Thyroid gland (tissue), 4 donors: ENCODE results near the gene GHITM. TPM values are rescaled to one million over a fixed set of nuclear protein-coding genes. Genes with fewer than 3 reads are reported as not detected.

Source experiments
- DNase-seq, 2 donors: peaks; one replicate each; pipeline ENCODE4 v3.0.0-alpha.2; 2019
- H3K27ac ChIP-seq, 3 donors: fragments of 200-600 bp; sonication (generic); 1 replicate in 2 of 3; 2 replicates in 1 of 3; pipeline ENCODE4 v1.5.1; 2016 to 2019; ENCODE audit warnings: mild to moderate bottlenecking in 1 of 3, moderate library complexity in 1 of 3
- H3K27me3 ChIP-seq: fragments of 200-600 bp; sonication (generic); one replicate; pipeline ENCODE4 v1.5.1; 2019
- H3K36me3 ChIP-seq, 2 donors: fragments of 200-600 bp; sonication (generic); one replicate each; pipeline ENCODE4 v1.5.1; 2016 to 2019
- H3K4me1 ChIP-seq, 2 donors: fragments of 200-600 bp; sonication (generic); one replicate each; pipeline ENCODE4 v1.5.1; 2017 to 2019
- H3K4me3 ChIP-seq, 3 donors: fragments of 200-600 bp; sonication (generic); replicated peaks in 1 of 3; 1 replicate in 2 of 3; 2 replicates in 1 of 3; pipeline ENCODE4 v1.5.1; 2016; ENCODE audit warnings: mild to moderate bottlenecking in 1 of 3
- H3K9me3 ChIP-seq: fragments of 200-600 bp; sonication (generic); one replicate; pipeline ENCODE4 v1.5.1; 2017
- POLR2A ChIP-seq, 2 donors: fragments of 450-650 bp; IDR thresholded peaks; one replicate each; pipeline ENCODE4 v1.6.1; 2017; ENCODE audit warnings: antibody characterized with exemption in 2 of 2, mild to moderate bottlenecking in 2 of 2, moderate library complexity in 1 of 2
- WGBS, 2 donors: methylation state at CpG; one replicate each; pipeline ENCODE4 v1.1.5; 2017; 5-methylcytosine and 5-hydroxymethylcytosine counted together
- intact Hi-C: fragments of 100-400 bp; cut with DNase I; formaldehyde crosslinking; loops from one replicate; pipeline ENCODE4 v1.15.1; 2023
- total RNA-seq, 4 donors: library from RNA; depleted of rRNA; stranded (reverse); fragments of >200 nt; gene quantifications; one replicate each; pipeline ENCODE4 v1.2.3, GENCODE V29; 2016
- TF ChIP-seq, protein P1 (sequence below), 6 experiments: fragments of 200-600 bp in 3 of 6; fragments of 450-650 bp in 3 of 6; sonication (generic) in 3 of 6; IDR thresholded peaks; one replicate each; pipeline ENCODE4 v1.5.1; 2016 to 2019; ENCODE audit warnings: antibody characterized with exemption in 6 of 6, mild to moderate bottlenecking in 2 of 6, inconsistent platforms in 1 of 6, moderate library complexity in 1 of 6

GHITM gene, protein sequence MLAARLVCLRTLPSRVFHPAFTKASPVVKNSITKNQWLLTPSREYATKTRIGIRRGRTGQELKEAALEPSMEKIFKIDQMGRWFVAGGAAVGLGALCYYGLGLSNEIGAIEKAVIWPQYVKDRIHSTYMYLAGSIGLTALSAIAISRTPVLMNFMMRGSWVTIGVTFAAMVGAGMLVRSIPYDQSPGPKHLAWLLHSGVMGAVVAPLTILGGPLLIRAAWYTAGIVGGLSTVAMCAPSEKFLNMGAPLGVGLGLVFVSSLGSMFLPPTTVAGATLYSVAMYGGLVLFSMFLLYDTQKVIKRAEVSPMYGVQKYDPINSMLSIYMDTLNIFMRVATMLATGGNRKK
- total RNA-seq: 100 to 1,000 TPM; 165 to 251 (median 202) TPM

DNA sequence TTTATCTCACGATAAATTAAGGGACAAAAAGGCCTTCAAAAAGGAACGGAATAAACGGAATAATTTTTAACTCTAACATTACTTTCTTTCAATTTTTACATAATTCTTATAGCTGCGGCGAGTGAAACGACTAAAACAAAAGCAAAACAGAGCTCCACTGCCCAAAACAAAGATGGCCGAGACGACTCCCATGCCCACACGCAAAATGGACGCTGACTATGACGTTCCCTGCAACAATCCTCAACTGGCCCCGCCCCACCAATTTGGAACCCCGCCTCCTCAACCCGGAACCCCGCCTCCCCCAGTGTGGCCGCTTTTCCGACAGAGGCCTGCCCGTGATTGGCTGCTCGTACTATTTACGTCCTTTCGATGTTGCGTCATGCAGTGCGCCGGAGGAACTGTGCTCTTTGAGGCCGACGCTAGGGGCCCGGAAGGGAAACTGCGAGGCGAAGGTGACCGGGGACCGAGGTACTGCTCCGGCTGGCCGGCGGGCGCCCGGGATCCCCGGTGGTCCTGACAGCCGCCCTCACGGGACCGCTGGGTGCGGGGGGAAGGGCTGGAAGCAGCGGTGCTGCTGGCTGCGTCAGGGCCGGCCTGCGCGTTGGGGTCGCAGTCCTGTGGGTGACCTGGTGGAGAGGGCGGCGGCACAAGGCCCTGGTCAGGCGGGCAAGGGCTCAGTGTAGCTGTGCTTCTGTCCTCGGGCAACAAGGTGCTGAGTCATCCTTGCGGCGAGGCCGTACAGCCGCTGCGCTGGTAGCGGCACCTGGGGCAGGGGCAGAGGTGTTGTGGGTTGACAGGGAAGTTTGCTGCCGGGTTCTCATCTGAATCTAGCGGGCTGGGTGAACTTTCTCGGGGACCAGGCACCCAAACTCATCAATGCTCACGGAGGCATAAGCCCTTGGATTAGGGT, at the start of gene GHITM:
Gene GHITM (plus strand): TSS at position 384 of the 910 bp plus-strand sequence. CDS start 1,992 bp downstream, outside the sequence.
- intact Hi-C loops: no loop called here

DNA sequence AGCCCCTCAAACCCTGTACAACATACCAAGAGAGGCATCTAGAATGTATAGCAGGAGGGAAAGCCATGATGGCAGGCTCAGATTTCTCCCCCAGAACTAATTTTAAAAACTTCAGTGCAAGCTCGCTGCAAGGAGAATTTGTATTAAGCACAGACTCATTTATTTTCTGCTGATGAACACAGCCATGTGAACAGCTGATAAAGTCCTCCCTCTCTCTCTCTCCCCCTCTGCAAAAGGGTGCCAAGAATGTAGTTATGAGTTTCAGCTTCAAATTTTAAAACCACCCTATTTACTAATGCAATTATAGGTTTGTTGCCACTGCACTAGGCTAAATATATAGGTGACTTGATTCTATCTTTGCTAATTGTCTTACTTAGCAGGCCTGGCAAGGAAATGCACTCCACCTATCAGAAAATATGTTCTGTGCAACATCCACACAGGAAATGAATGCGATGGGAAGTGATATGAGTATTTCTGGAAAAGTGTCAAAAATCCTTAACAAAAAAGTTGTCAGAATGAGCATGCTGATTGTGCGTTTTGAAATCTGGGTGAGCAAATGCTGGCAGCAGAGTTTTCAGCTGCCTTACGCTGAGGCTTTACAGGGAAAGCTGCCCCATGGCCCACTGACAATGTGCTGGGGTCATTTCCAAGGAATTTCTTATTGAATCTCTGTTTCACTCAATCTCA, 43.4 kb upstream of the GHITM start:
- Histone ChIP-seq H3K9me3 (no peaks in the 10 kb centered on the region), H3K27ac (no peak overlapping the region), H3K4me1 (no peaks in the 10 kb centered on the region), H3K36me3 (no peaks in the 10 kb centered on the region), H3K27me3 (no peaks in the 10 kb centered on the region), H3K4me3 (no peak overlapping the region)
- 56 to 71% methylated on average over 4 of the region's 4 CpGs for WGBS, 2 donors
- no peak for DNase-seq
- TF ChIP-seq, protein P1, sequence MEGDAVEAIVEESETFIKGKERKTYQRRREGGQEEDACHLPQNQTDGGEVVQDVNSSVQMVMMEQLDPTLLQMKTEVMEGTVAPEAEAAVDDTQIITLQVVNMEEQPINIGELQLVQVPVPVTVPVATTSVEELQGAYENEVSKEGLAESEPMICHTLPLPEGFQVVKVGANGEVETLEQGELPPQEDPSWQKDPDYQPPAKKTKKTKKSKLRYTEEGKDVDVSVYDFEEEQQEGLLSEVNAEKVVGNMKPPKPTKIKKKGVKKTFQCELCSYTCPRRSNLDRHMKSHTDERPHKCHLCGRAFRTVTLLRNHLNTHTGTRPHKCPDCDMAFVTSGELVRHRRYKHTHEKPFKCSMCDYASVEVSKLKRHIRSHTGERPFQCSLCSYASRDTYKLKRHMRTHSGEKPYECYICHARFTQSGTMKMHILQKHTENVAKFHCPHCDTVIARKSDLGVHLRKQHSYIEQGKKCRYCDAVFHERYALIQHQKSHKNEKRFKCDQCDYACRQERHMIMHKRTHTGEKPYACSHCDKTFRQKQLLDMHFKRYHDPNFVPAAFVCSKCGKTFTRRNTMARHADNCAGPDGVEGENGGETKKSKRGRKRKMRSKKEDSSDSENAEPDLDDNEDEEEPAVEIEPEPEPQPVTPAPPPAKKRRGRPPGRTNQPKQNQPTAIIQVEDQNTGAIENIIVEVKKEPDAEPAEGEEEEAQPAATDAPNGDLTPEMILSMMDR (IDR thresholded peaks at IDR 0.05): no peak
- no peak for TF ChIP-seq POLR2A (IDR thresholded peaks at IDR 0.05)
- intact Hi-C loops: no loop called here

More for the DNA sequence above, at the start of gene GHITM:
- TF ChIP-seq, protein P1 (IDR thresholded peaks at IDR 0.05): peak in 4 of 6 experiments; percentile 41 to 55 (median 50)
- peak; percentile 30 to 83 for TF ChIP-seq POLR2A (IDR thresholded peaks at IDR 0.05)
- Histone ChIP-seq H3K36me3 (peaks cover 21 to 22% of the 10 kb centered on the region in 2 donors), H3K27ac (peak within 1 kb of the TSS; percentile 74 to 93 (median 91)), H3K27me3 (no peaks in the 10 kb centered on the region), H3K9me3 (no peaks in the 10 kb centered on the region), H3K4me1 (peaks cover 13 to 17% of the 10 kb centered on the region in 2 donors), H3K4me3 (peak within 1 kb of the TSS; percentile 53 to 96 (median 91))
- 0% methylated on average over 24 to 39 of the region's 61 CpGs for WGBS, 2 donors
- DNase-seq: peak; percentile 98 to 99

DNA sequence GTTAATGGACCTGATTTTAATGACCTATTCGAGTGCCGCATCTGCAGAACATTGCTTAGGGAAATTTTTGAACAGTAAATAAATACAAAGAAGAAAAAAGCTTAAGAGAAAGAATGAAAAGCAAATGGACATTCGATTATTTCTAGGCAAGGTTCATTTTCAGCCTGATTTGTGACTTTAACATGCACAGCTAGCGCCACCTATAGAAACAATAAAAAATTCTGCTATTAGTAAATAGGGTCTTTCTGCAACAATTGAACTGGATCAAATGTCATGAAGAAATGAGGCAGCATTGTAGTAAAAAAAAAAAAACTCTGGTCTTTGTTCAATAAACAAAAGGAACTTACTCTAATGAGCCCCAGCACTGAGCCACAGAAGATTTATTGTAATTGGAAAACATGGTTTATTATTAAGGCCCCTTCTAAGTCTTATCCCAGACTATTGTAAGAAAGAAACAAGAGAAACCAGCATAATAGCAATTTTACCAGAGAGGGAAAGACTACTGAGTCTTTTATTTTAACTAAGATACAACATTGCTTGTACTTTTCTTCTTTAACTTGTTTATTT, 41.4 kb upstream of the GHITM start:
- TF ChIP-seq, protein P1 (IDR thresholded peaks at IDR 0.05): peak in 5 of 6 experiments; percentile 17 to 59 (median 54)
- no peak for TF ChIP-seq POLR2A (IDR thresholded peaks at IDR 0.05)
- H3K36me3 ChIP-seq: no peaks in the 10 kb centered on the region
- no peak overlapping the region for H3K27ac ChIP-seq
- no peaks in the 10 kb centered on the region for H3K9me3 ChIP-seq
- intact Hi-C loops: no loop called here
- H3K4me1 ChIP-seq: peaks cover 0 to 4% of the 10 kb centered on the region in 2 donors
- DNase-seq: no peak
- H3K27me3 ChIP-seq: no peaks in the 10 kb centered on the region
- WGBS, 2 donors: 30% methylated on average over 4 of the region's 4 CpGs
- H3K4me3 ChIP-seq: no peak overlapping the region

DNA sequence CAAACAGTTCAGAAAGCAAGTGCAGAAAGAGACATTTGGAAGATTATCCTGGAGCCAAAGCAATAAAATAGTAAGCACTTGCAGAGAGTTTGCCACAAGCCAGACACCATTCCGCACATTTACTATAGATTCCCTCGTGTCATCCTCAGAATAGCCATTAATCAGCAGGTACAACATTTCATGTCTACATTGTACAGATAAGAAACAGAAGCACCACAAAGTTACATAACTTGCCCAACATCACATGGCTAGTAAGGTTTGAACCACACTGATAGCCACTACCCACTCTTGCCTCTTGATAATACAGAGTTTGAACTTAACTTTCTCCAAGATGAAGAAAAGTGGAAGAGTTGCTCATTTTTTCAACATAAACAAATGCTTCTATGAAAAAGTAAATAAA, 40.6 kb upstream of the GHITM start:
- WGBS, 2 donors: 78 to 80% methylated on average over 2 of the region's 2 CpGs
- H3K27ac ChIP-seq: no peak overlapping the region
- TF ChIP-seq, protein P1 (IDR thresholded peaks at IDR 0.05): no peak
- no peak for TF ChIP-seq POLR2A (IDR thresholded peaks at IDR 0.05)

More for the DNA sequence above, 40.6 kb upstream of the GHITM start:
- Histone ChIP-seq H3K4me3 (no peak overlapping the region), H3K4me1 (peaks cover 0 to 4% of the 10 kb centered on the region in 2 donors), H3K36me3 (no peaks in the 10 kb centered on the region), H3K9me3 (no peaks in the 10 kb centered on the region), H3K27me3 (no peaks in the 10 kb centered on the region)
- no peak for DNase-seq
- intact Hi-C loops: no loop called here
